RWPE1 (cell line): ENCODE measurements around the gene CDC42EP1.
"Not testable (repeated sequence)": the region's sequence is repeated elsewhere in the genome, so short reads cannot be mapped to it uniquely, and the experiment has no call there.

Experiments used
- CTCF ChIA-PET: fragments of 350-600 bp; sonication (Branson Sonifier 250); formaldehyde crosslinking; extraction: SDS; loops from one replicate; lab custom pipeline; 2021; lab: Yijun Ruan, JAX
- POLR2A ChIA-PET: fragments of 400-600 bp; formaldehyde crosslinking; extraction: SDS; loops from one replicate; lab custom pipeline; 2020; ENCODE audit warnings: antibody characterized with exemption; ENCODE audit not compliant: low non-redundant PET; lab: Yijun Ruan, JAX
- DNase-seq: peaks from one replicate; pipeline ENCODE4 v3.0.0; 2012; ENCODE audit warnings: low spot score
- H3K27ac ChIP-seq: fragments of 450-650 bp; 2 replicates; pipeline ENCODE4 v1.5.1; 2017
- CTCF ChIP-seq: fragments of 450-650 bp; conservative IDR thresholded peaks from 2 replicates; pipeline ENCODE4 v1.5.1; 2017; ENCODE audit warnings: low read depth, mild to moderate bottlenecking

Gene CDC42EP1

GRCh38 chr22:37525073-37525745 lies 35.1 kb upstream of the CDC42EP1 start:
- DNase-seq, result peak; percentile 85
- peak overlapping the region; percentile 96 for H3K27ac ChIP-seq
- CTCF ChIA-PET, result no interaction called here
- POLR2A ChIA-PET, result no interaction called here
- TF ChIP-seq CTCF, result no peak

GRCh38 chr22:37525746-37526350 lies 34.4 kb upstream of the CDC42EP1 start:
- CTCF ChIA-PET, result no interaction called here
- peak overlapping the region; percentile 96 for H3K27ac ChIP-seq
- no peak for TF ChIP-seq CTCF
- POLR2A ChIA-PET, result no interaction called here
- no peak for DNase-seq

GRCh38 chr22:37526376-37526775 lies 33.9 kb upstream of the CDC42EP1 start:
- POLR2A ChIA-PET, result no interaction called here
- peak overlapping the region; percentile 96 for H3K27ac ChIP-seq
- CTCF ChIA-PET, result no interaction called here
- DNase-seq, result no peak
- no peak for TF ChIP-seq CTCF

GRCh38 chr22:37527081-37527752 lies 33.1 kb upstream of the CDC42EP1 start:
- DNase-seq, POLR2A ChIA-PET: not testable (repeated sequence)
- CTCF ChIA-PET, result interaction anchor here (1.0 kb wide), 1 partner anchor 40 kb away, joined by 4 read pairs; no protein-coding TSS in a partner anchor
- H3K27ac ChIP-seq, result peak overlapping the region; percentile 96

- POLR2A ChIA-PET, DNase-seq: not testable (repeated sequence)
- CTCF ChIA-PET, result interaction anchor here (0.6 to 1.0 kb wide), 3 partner anchors 10 to 80 kb away, joined by 4 to 6 read pairs (median 4); no protein-coding TSS in a partner anchor
- peak overlapping the region; percentile 47 for H3K27ac ChIP-seq
Measured at GRCh38 chr22:37527952-37528351, 32.3 kb upstream of the CDC42EP1 start.

- POLR2A ChIA-PET, result no interaction called here
- no peak for TF ChIP-seq CTCF
- DNase-seq, result no peak
- CTCF ChIA-PET, result interaction anchor here (0.7 kb wide), 1 partner anchor 9 kb away, joined by 3 read pairs; no protein-coding TSS in a partner anchor
- H3K27ac ChIP-seq, result 0 out of 2 replicates have a peak overlapping the region, but pooled peaks have one; percentile 1
Measured at GRCh38 chr22:37529652-37530345, 30.5 kb upstream of the CDC42EP1 start.

GRCh38 chr22:37533995-37534394 lies 26.3 kb upstream of the CDC42EP1 start:
- TF ChIP-seq CTCF, result no peak
- POLR2A ChIA-PET, result no interaction called here
- no peak for DNase-seq
- CTCF ChIA-PET, result no interaction called here
- H3K27ac ChIP-seq, result no peak overlapping the region
